Spleen (tissue), 7 donors: ENCODE results near the gene PDE6A.

Source experiments
- POLR2AphosphoS5 ChIP-seq, 3 donors: sonication (generic); formaldehyde crosslinking; IDR thresholded peaks; one replicate each; pipeline ENCODE4 v1.5.1; 2017; ENCODE audit warnings: antibody characterized with exemption in 3 of 3
- TF ChIP-seq, protein P1 (sequence below), 11 experiments: fragments of 200-600 bp in 7 of 11; fragments of 450-650 bp in 4 of 11; sonication (generic) in 4 of 11; IDR thresholded peaks in 8 of 11; conservative IDR thresholded peaks in 3 of 11; 1 replicate in 7 of 11; 2 replicates in 4 of 11; pipeline versions ENCODE4 v1.4.0 to v1.8.0; 2016 to 2021; ENCODE audit warnings: antibody characterized with exemption in 11 of 11, inconsistent platforms in 4 of 11, mild to moderate bottlenecking in 1 of 11
- donor health status: DM: no; HTN: no; CAD: no; lungs with moderate emphysema.
- donor health status: DM: no; HTN: no; CAD: no.
- donor health status: DM: no; HTN: no; CAD: no.

DNA sequence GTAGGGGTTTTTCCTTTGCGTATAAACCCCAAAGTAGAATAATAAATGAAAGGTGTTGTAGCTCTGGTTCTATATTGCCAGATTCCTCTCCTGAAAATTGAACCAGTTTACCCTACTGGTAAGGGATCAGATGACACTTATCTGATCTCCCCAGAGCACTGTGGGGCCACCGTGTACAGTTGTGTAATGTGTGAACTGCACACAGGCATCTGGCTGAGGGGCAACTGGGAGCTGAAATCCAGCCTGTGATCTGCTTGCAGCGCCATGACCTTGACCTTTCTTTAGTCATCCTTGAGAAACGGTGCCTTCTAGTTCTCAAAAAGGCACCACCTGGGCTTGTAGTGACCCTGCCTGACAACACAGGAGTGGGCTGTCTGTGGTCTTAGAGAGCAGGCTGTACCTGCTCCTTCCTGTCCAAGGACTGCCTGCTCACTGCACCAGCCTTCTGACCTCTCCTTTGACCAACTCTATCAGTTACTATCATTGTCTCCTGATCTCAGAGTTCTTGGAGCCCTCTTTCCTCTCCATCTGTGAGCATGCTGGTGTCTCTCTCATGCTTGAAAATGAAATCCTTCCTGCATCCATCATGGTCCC is 40.2 kb downstream of the PDE6A start:
- TF ChIP-seq, protein P1, sequence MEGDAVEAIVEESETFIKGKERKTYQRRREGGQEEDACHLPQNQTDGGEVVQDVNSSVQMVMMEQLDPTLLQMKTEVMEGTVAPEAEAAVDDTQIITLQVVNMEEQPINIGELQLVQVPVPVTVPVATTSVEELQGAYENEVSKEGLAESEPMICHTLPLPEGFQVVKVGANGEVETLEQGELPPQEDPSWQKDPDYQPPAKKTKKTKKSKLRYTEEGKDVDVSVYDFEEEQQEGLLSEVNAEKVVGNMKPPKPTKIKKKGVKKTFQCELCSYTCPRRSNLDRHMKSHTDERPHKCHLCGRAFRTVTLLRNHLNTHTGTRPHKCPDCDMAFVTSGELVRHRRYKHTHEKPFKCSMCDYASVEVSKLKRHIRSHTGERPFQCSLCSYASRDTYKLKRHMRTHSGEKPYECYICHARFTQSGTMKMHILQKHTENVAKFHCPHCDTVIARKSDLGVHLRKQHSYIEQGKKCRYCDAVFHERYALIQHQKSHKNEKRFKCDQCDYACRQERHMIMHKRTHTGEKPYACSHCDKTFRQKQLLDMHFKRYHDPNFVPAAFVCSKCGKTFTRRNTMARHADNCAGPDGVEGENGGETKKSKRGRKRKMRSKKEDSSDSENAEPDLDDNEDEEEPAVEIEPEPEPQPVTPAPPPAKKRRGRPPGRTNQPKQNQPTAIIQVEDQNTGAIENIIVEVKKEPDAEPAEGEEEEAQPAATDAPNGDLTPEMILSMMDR (IDR thresholded peaks at IDR 0.05 in 8 of 11, conservative IDR thresholded peaks at IDR 0.05 in 3 of 11): no peak
- TF ChIP-seq POLR2AphosphoS5 (IDR thresholded peaks at IDR 0.05): no peak
